ENCODE measurements around the gene RNLS.

The RNLS gene

GRCh38 chr10:88608780-88609179, 25.7 kb upstream of the RNLS start:
- Histone ChIP-seq H3K9me3 (ENCODE audit: control insufficient read depth, insufficient read depth, low read depth, low read length) (no peaks in the 10 kb centered on the region), H3K4me1 (ENCODE audit: control insufficient read depth, insufficient read depth, low read length) (no peaks in the 10 kb centered on the region), H3K27ac (ENCODE audit: extremely low read depth, low read depth, low read length) (no peak overlapping the region), H3K4me3 (ENCODE audit: low read depth, low read length) (no peak overlapping the region), H3K36me3 (ENCODE audit: control insufficient read depth in 2 of 2, insufficient read depth in 1 of 2, low read length in 2 of 2) (no peaks in the 10 kb centered on the region)
- ChIA-PET POLR2A (no interaction called here), CTCF (no interaction called here)
- peak; percentile 40; the same call in 1 of the 2 replicates for TF ChIP-seq SCRT2 (tag by site-specific recombination; IDR thresholded peaks at IDR 0.05)
- TF ChIP-seq ZNF843 (tag by site-specific recombination; IDR thresholded peaks at IDR 0.05), result no peak

DNA sequence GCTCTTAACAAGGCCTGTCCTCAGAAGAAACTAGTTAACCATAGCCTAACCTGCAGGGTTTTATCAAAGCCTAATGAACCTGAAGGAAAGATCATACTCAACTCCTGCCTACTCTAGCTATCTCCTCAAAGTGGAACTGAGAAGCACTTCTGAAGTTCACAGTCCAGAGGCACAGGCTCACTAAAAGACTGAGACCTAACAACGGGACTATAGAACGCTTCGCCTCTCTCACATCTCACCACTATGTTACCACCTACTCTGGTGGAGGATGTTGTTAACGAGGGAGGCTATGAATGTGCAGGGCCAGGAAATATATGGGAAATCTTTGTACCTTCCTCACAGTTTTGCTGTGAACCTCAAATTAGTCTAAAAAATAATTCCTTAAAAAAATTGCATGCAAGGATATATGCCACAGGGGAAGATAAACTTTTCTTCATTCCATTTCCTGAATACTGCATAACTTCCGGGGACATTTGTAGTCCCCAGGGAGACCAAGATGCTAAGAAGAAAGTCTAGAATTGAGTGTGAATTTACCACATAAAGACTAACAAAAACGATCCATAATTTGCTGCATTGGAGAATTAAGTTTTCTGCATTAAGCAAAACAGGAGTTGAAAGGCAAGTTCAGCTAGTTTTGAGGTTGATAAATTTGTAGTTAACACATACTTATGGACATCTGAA, 25.1 kb upstream of the RNLS start:
- Histone ChIP-seq H3K4me1 (ENCODE audit: control insufficient read depth, insufficient read depth, low read length) (no peaks in the 10 kb centered on the region), H3K9me3 (ENCODE audit: control insufficient read depth, insufficient read depth, low read depth, low read length) (no peaks in the 10 kb centered on the region), H3K4me3 (ENCODE audit: low read depth, low read length) (no peak overlapping the region), H3K36me3 (ENCODE audit: control insufficient read depth in 2 of 2, insufficient read depth in 1 of 2, low read length in 2 of 2) (no peaks in the 10 kb centered on the region), H3K27ac (ENCODE audit: extremely low read depth, low read depth, low read length) (no peak overlapping the region)
- no peak for TF ChIP-seq MZF1 (tag by site-specific recombination; IDR thresholded peaks at IDR 0.05; ENCODE audit: borderline replicate concordance)
- TF ChIP-seq ZNF169 (tag by site-specific recombination; IDR thresholded peaks at IDR 0.05), result no peak
- no peak for TF ChIP-seq ZNF501 (tag by site-specific recombination; IDR thresholded peaks at IDR 0.05)
- ChIA-PET POLR2A (no interaction called here), CTCF (no interaction called here)

DNA sequence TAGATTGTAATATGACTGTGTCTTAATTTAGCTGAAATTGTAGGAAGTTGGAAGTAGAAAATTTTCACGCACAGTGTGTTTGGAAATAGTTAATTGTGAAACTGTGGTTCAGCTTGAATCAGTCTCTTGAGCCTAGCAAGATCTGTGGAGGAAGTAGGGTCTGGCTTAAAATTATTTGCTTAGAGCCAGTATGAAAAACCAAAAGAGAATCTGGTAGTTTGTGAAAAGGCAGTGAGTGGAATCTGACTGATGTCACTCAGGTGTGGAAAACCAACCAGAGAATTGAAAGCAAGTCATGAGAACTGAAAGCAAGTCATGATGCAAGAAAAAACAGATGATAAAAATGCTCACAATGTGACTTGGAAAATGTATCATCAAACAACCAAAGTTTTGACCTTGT, 14.9 kb upstream of the RNLS start:
- POLR2A ChIA-PET, result no interaction called here
- CTCF ChIA-PET, result interaction anchor here (0.6 kb wide), 1 partner anchor 279 kb away, joined by 4 read pairs; no protein-coding TSS in a partner anchor
- Histone ChIP-seq H3K4me1 (ENCODE audit: control insufficient read depth, insufficient read depth, low read length) (no peaks in the 10 kb centered on the region), H3K4me3 (ENCODE audit: low read depth, low read length) (no peak overlapping the region), H3K9me3 (ENCODE audit: control insufficient read depth, insufficient read depth, low read depth, low read length) (no peaks in the 10 kb centered on the region), H3K27ac (ENCODE audit: extremely low read depth, low read depth, low read length) (no peak overlapping the region), H3K36me3 (ENCODE audit: control insufficient read depth in 2 of 2, insufficient read depth in 1 of 2, low read length in 2 of 2) (no peaks in the 10 kb centered on the region)
- TF ChIP-seq ZNF174 (tag by site-specific recombination; IDR thresholded peaks at IDR 0.05) (no peak), BCL11B (tag by site-specific recombination; IDR thresholded peaks at IDR 0.05; ENCODE audit: low read depth) (no peak), ZBTB20 (tag by site-specific recombination; IDR thresholded peaks at IDR 0.05) (no peak), ZNF274 (IDR thresholded peaks at IDR 0.05; ENCODE audit: low read length) (no peak), ZNF274 (tag by site-specific recombination; IDR thresholded peaks at IDR 0.05; ENCODE audit: borderline replicate concordance) (no peak), ZNF133 (tag by site-specific recombination; IDR thresholded peaks at IDR 0.05) (no peak), ZNF341 (tag by site-specific recombination; IDR thresholded peaks at IDR 0.05; ENCODE audit: low read depth) (no peak), ZNF266 (tag by site-specific recombination; IDR thresholded peaks at IDR 0.05; ENCODE audit: low read depth) (no peak), ZNF521 (tag by site-specific recombination; IDR thresholded peaks at IDR 0.05) (no peak), ZNF350 (tag by site-specific recombination; IDR thresholded peaks at IDR 0.05) (no peak), ZNF501 (tag by site-specific recombination; IDR thresholded peaks at IDR 0.05) (no peak), GLI2 (tag by site-specific recombination; IDR thresholded peaks at IDR 0.05; ENCODE audit: borderline replicate concordance, low read depth) (no peak), EGR2 (tag by site-specific recombination; IDR thresholded peaks at IDR 0.05; ENCODE audit: low read depth) (no peak)

- Histone ChIP-seq H3K27ac (ENCODE audit: extremely low read depth, low read depth, low read length) (no peak overlapping the region), H3K36me3 (ENCODE audit: control insufficient read depth in 2 of 2, insufficient read depth in 1 of 2, low read length in 2 of 2) (no peaks in the 10 kb centered on the region), H3K9me3 (ENCODE audit: control insufficient read depth, insufficient read depth, low read depth, low read length) (no peaks in the 10 kb centered on the region), H3K4me3 (ENCODE audit: low read depth, low read length) (no peak overlapping the region), H3K4me1 (ENCODE audit: control insufficient read depth, insufficient read depth, low read length) (no peaks in the 10 kb centered on the region)
- ChIA-PET POLR2A (no interaction called here), CTCF (no interaction called here)
- TF ChIP-seq, protein P1, sequence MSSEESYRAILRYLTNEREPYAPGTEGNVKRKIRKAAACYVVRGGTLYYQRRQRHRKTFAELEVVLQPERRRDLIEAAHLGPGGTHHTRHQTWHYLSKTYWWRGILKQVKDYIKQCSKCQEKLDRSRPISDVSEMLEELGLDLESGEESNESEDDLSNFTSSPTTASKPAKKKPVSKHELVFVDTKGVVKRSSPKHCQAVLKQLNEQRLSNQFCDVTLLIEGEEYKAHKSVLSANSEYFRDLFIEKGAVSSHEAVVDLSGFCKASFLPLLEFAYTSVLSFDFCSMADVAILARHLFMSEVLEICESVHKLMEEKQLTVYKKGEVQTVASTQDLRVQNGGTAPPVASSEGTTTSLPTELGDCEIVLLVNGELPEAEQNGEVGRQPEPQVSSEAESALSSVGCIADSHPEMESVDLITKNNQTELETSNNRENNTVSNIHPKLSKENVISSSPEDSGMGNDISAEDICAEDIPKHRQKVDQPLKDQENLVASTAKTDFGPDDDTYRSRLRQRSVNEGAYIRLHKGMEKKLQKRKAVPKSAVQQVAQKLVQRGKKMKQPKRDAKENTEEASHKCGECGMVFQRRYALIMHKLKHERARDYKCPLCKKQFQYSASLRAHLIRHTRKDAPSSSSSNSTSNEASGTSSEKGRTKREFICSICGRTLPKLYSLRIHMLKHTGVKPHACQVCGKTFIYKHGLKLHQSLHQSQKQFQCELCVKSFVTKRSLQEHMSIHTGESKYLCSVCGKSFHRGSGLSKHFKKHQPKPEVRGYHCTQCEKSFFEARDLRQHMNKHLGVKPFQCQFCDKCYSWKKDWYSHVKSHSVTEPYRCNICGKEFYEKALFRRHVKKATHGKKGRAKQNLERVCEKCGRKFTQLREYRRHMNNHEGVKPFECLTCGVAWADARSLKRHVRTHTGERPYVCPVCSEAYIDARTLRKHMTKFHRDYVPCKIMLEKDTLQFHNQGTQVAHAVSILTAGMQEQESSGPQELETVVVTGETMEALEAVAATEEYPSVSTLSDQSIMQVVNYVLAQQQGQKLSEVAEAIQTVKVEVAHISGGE (tag by site-specific recombination; conservative IDR thresholded peaks at IDR 0.05; ENCODE audit: low read depth), result no peak
- TF ChIP-seq BCL11A (tag by site-specific recombination; IDR thresholded peaks at IDR 0.05; ENCODE audit: low read depth) (no peak), GFI1B (tag by site-specific recombination; IDR thresholded peaks at IDR 0.05) (no peak), ZBTB20 (tag by site-specific recombination; IDR thresholded peaks at IDR 0.05) (no peak), ZNF184 (tag by site-specific recombination; IDR thresholded peaks at IDR 0.05) (no peak), ZNF544 (tag by site-specific recombination; IDR thresholded peaks at IDR 0.05) (no peak), ZNF521 (tag by site-specific recombination; IDR thresholded peaks at IDR 0.05) (no peak), ZNF501 (tag by site-specific recombination; IDR thresholded peaks at IDR 0.05) (no peak), MZF1 (tag by site-specific recombination; IDR thresholded peaks at IDR 0.05; ENCODE audit: borderline replicate concordance) (no peak), RBAK (tag by site-specific recombination; IDR thresholded peaks at IDR 0.05) (no peak), ZNF530 (tag by site-specific recombination; IDR thresholded peaks at IDR 0.05; ENCODE audit: low read depth) (no peak)
- TF ChIP-seq, protein P2, sequence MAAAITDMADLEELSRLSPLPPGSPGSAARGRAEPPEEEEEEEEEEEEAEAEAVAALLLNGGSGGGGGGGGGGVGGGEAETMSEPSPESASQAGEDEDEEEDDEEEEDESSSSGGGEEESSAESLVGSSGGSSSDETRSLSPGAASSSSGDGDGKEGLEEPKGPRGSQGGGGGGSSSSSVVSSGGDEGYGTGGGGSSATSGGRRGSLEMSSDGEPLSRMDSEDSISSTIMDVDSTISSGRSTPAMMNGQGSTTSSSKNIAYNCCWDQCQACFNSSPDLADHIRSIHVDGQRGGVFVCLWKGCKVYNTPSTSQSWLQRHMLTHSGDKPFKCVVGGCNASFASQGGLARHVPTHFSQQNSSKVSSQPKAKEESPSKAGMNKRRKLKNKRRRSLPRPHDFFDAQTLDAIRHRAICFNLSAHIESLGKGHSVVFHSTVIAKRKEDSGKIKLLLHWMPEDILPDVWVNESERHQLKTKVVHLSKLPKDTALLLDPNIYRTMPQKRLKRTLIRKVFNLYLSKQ (tag by site-specific recombination; IDR thresholded peaks at IDR 0.05; ENCODE audit: borderline replicate concordance), result no peak
Observed at GRCh38 chr10:88594482-88594881, 11.4 kb upstream of the RNLS start.
